Hematopoietic multipotent progenitor cell treated with erythropoietin and hydrocortisone succinate and interleukin-3 and kit ligand, for 8 days (in vitro differentiated cells): ENCODE results near the gene CXCR6.

Experiments used
- DNase-seq: peaks from one replicate; pipeline ENCODE4 v3.0.0-alpha.2; 2015

The CXCR6 gene

GRCh38 chr3:45972534-45973402 lies 29.5 kb downstream of the CXCR6 start:
- DNase-seq = no peak

GRCh38 chr3:45974686-45975085 lies 31.4 kb downstream of the CXCR6 start:
- DNase-seq = no peak

- no peak for DNase-seq
These were observed 32.4 kb downstream of the CXCR6 start for GRCh38 chr3:45975686-45976085.

GRCh38 chr3:45976191-45977091 lies 33.2 kb downstream of the CXCR6 start:
- DNase-seq = no peak

- DNase-seq = no peak
These were observed 34.9 kb downstream of the CXCR6 start for GRCh38 chr3:45978006-45978761.

- no peak for DNase-seq
These were observed 36.1 kb downstream of the CXCR6 start for GRCh38 chr3:45979378-45979777.

GRCh38 chr3:45980229-45980813 lies 37.1 kb downstream of the CXCR6 start:
- no peak for DNase-seq

GRCh38 chr3:45980819-45981218 lies 37.6 kb downstream of the CXCR6 start:
- DNase-seq = no peak

GRCh38 chr3:45981346-45982074 lies 38.2 kb downstream of the CXCR6 start:
- DNase-seq = peak; percentile 53

- DNase-seq = peak; percentile 67
These were observed 40.5 kb downstream of the CXCR6 start for GRCh38 chr3:45983770-45984169.

- DNase-seq = no peak
These were observed 41.4 kb downstream of the CXCR6 start for GRCh38 chr3:45984331-45985312.

- DNase-seq = no peak
These were observed 42.5 kb downstream of the CXCR6 start for GRCh38 chr3:45985532-45986302.

- DNase-seq = no peak
These were observed 43.2 kb downstream of the CXCR6 start for GRCh38 chr3:45986303-45986982.

- DNase-seq = no peak
These were observed 44.4 kb downstream of the CXCR6 start for GRCh38 chr3:45987368-45988291.

- DNase-seq = no peak
These were observed 45.1 kb downstream of the CXCR6 start for GRCh38 chr3:45988362-45988761.

GRCh38 chr3:45988804-45989203 lies 45.5 kb downstream of the CXCR6 start:
- no peak for DNase-seq

- DNase-seq = peak; percentile 69
These were observed 46.9 kb downstream of the CXCR6 start for GRCh38 chr3:45990181-45990580.

- no peak for DNase-seq
These were observed 48.1 kb downstream of the CXCR6 start for GRCh38 chr3:45991341-45991740.
